HG03196 (cell line): ENCODE measurements around the gene EBPL.
"Not testable (repeated sequence)": the region's sequence is repeated elsewhere in the genome, so short reads cannot be mapped to it uniquely, and the experiment has no call there.

Experiments
- ATAC-seq: cut with Tn5 transposase; IDR thresholded peaks from one replicate; pipeline ENCODE4 v1.9.1; 2021; ENCODE audit not compliant: unreplicated experiment

The EBPL gene

GRCh38 chr13:49635599-49636433 lies 55.5 kb downstream of the EBPL start:
- ATAC-seq, result no peak

- ATAC-seq, result no peak
Observed at GRCh38 chr13:49633710-49634109, 57.6 kb downstream of the EBPL start.

- ATAC-seq, result no peak
Observed at GRCh38 chr13:49632156-49632555, 59.1 kb downstream of the EBPL start.

GRCh38 chr13:49630580-49630979 lies 60.7 kb downstream of the EBPL start:
- ATAC-seq, result no peak

- ATAC-seq, result no peak
Observed at GRCh38 chr13:49629947-49630346, 61.3 kb downstream of the EBPL start.

- no peak for ATAC-seq
Observed at GRCh38 chr13:49629196-49629938, 61.9 kb downstream of the EBPL start.

GRCh38 chr13:49627831-49628652 lies 63.2 kb downstream of the EBPL start, which contains the start of gene ARL11:
TSS of gene ARL11 (plus strand) at chr13:49628507. CDS start at chr13:49630448, 1,941 bp downstream.
- ATAC-seq, result peak; percentile 85

- ATAC-seq, result no peak
Observed at GRCh38 chr13:49625392-49626079, 65.8 kb downstream of the EBPL start.

GRCh38 chr13:49624229-49624628 lies 67.1 kb downstream of the EBPL start:
- ATAC-seq, result no peak

GRCh38 chr13:49622174-49622946 lies 68.9 kb downstream of the EBPL start:
- no peak for ATAC-seq

- no peak for ATAC-seq
Observed at GRCh38 chr13:49620170-49620621, 71.1 kb downstream of the EBPL start.

- no peak for ATAC-seq
Observed at GRCh38 chr13:49616676-49617065, 74.6 kb downstream of the EBPL start.

- no peak for ATAC-seq
Observed at GRCh38 chr13:49615836-49616675, 75.2 kb downstream of the EBPL start.

GRCh38 chr13:49612042-49612441 lies 79.2 kb downstream of the EBPL start:
- not testable (repeated sequence) for ATAC-seq
